Measurements from ENCODE around the gene FIS1.

The FIS1 gene

GRCh38 chr7:101197991-101198390, 46.9 kb downstream of the FIS1 start:
- DNase-seq: no peak
- no peak overlapping the region for H3K27ac ChIP-seq
- peaks cover 0 to 11% (median 9%) of the 10 kb centered on the region in 4 donors for H3K4me1 ChIP-seq
- no peak overlapping the region for H3K4me3 ChIP-seq
- H3K9me3 ChIP-seq: no peaks in the 10 kb centered on the region
- H3K36me3 ChIP-seq: no peaks in the 10 kb centered on the region
- TF ChIP-seq, protein P1, sequence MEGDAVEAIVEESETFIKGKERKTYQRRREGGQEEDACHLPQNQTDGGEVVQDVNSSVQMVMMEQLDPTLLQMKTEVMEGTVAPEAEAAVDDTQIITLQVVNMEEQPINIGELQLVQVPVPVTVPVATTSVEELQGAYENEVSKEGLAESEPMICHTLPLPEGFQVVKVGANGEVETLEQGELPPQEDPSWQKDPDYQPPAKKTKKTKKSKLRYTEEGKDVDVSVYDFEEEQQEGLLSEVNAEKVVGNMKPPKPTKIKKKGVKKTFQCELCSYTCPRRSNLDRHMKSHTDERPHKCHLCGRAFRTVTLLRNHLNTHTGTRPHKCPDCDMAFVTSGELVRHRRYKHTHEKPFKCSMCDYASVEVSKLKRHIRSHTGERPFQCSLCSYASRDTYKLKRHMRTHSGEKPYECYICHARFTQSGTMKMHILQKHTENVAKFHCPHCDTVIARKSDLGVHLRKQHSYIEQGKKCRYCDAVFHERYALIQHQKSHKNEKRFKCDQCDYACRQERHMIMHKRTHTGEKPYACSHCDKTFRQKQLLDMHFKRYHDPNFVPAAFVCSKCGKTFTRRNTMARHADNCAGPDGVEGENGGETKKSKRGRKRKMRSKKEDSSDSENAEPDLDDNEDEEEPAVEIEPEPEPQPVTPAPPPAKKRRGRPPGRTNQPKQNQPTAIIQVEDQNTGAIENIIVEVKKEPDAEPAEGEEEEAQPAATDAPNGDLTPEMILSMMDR (IDR thresholded peaks at IDR 0.05): no peak
- intact Hi-C loops (cut with DNase I; ENCODE audit: low total_unique reads): loop anchor here (10.0 kb wide), 2 partner anchors 53 to 123 kb away; no protein-coding TSS in a partner anchor
- H3K27me3 ChIP-seq: peaks cover 0 to 83% of the 10 kb centered on the region in 2 donors

DNA sequence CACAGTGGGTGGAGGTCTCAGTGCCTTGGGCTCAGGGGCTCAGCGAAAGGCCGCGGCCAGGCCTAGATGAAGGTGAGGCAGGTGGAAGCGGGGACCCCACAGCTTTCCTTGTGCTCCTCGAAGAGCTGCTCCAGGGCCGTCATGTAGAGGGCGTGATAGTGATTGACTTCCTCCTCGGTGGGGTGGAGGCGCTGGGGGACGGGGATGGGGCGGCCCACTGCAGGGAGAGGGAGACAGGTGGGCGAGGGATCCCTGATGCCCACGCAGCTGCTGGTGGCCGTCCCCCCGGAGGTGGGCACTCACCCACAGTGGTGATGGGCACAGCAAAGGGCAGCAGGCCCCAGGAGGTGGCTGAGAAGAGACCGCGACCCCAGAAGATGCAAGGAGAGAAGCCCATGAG, 49.0 kb downstream of the FIS1 start:
- intact Hi-C loops (cut with DNase I; ENCODE audit: low total_unique reads): loop anchor here (10.0 kb wide), 2 partner anchors 51 to 121 kb away; no protein-coding TSS in a partner anchor
- H3K27ac ChIP-seq: no peak overlapping the region
- H3K4me1 ChIP-seq: no peaks in the 10 kb centered on the region
- TF ChIP-seq, protein P1 (IDR thresholded peaks at IDR 0.05): no peak
- no peaks in the 10 kb centered on the region for H3K9me3 ChIP-seq
- DNase-seq: no peak
- no peak overlapping the region for H3K4me3 ChIP-seq
- H3K36me3 ChIP-seq: no peaks in the 10 kb centered on the region
- H3K27me3 ChIP-seq: peaks cover 0 to 62% of the 10 kb centered on the region in 2 donors
